DMS53 treated with DMSO at 0.1 percent for 48 hours (cell line): Measurements from ENCODE around the gene ACSF3.

Experiments
- DNase-seq: peaks from one replicate; lab custom pipeline; 2025; ENCODE audit not compliant: unreplicated experiment; lab: John Stamatoyannopoulos, UW

Gene ACSF3

DNA sequence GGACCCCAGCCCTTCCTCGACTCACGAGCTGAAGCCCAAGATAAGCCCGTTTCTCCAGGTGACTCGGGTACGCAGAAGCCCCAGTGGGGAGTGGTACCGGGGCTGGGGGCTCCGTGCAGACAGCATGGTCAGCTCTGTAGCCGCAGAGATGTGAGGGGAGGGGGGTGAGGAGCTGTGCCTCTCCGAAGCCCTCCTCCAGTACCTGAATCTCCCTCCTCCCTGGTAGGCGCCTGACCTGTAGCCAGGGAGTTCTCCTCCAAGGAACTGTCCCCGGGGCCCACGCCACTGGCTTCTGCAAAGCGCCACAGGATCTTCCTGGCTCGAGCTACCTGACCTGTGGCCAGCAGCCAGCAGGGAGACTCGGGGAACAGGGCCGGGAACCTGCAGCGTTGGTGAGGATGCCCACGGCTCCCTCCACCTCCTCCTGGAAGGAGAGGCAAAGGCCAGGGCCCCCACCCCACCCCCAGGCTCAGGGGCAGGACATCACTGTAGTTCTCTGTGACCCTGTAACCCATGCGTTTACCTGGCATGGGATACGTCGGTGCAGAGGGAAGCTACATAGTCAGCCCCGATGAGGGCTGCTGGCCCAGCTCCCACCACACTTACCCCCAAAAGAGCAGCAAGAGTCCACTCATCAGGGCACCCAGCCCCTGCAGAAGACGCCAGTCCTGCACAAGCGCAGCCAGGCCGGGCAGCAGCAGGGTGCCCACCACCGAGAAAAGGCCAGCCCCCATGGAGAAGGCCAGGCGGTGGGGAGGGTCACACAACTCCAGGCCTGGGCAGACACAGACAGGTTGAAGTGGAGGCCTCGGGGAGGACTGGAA, 105.0 kb downstream of the ACSF3 start:
- no peak for DNase-seq

DNA sequence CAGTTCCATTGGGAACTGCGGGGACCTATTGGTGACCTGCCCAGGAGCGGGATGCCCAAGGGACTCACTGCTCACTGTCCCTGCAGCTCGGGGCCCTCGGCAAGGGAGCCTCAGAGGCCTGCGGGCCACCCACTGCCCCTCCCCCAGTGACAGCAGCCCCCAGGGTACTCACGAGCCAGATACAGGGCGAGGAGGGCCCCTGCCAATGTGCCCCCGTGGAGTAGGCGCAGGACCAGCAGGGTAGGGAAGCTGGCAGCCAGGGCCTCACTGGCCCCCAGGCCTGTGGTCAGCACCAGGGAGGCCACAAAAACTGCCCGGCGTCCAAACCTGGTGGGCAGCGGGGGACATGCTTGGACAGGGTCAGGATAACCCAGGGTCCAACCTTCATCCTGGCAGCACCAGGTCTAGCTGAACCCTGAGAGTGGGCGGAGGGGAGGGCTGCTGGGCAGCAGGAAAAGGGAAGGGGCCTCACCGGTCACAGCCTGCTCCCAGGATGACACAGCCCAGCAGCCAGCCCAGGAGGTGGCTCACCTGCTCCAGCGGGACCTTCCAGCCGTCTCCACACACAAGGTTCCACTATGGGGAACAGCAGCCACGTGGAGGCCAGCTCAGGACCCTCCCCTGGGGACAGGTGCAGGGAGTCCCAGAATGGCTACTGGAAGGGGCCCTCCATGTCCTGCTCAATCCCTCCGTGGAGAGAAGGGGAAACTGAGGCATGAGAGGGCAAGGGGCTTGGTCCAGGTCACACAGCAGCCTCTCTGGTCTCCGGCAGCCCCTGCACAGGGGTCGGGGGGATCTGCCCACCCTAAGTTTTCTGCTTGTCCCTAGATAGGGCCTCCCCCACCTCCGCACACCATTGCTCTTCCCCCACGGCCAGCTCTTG, 105.8 kb downstream of the ACSF3 start:
- DNase-seq: no peak

DNA sequence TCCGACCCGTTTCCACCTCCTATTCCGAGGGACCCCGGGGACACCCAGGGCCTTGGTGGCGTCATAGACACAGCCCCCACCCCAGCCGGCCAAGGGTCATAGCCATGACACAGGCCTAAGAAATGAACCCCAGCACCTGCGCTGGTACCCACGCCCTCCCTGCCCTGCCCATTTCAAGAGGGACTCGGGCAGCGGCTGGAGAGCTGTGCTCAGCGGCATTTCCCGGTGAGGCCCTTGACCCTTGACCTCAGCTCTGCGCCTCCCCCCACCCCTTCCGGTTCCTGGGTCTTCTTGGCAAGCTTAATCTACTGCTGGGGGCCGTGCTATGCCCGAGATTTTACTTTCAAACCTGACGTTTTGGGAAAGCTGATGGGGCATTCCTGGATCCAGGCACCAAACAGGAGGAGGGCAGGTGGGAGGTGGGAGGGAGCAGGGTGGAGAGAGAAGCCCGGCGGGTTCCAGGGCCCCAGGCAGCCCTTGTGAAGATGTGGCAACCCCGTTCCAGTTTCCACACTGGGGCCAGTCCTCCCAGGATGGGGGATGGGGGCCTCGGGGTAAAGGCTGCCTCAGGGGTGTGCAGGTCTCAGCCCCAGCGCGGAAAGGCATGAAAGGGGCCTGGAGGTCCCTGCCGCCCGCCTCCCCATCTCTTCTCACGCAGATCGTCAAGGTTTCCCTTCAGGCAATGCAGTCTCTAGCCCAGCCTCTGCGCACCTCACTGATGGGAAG, 106.6 kb downstream of the ACSF3 start, which contains the start of gene SLC22A31:
Gene SLC22A31 (minus strand): TSS at position 414 of the 726 bp plus-strand sequence. CDS start 36 bp downstream, at position 378.
- no peak for DNase-seq

DNA sequence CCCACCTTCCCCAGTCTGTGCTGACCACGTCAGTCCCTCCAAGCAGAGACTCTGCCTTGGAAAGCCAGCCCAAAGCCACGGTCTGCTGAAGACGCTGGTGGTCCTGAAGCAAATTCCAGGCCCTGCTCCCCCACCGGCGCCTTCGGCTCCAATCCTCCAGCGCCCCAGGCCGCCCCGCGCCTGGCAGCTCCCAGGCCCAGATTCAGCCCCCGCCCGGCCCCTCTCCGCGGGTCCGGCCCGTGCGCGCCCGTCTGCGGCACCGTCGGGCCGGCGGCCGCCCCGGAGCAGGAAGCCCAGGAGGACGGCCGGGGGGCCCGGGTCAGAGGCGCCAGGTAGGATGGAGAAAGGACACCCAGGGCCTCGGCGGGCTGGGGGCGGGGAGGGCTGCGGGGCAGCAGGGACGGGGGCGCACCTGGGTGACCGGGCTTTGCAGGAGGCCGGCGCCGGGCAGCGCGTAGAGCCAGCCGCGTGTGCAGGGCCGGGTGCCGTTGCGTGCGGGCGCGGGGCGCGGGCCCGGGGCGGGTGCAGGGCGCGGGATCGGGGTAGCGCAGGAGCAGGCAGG, 107.3 kb downstream of the ACSF3 start:
- no peak for DNase-seq

DNA sequence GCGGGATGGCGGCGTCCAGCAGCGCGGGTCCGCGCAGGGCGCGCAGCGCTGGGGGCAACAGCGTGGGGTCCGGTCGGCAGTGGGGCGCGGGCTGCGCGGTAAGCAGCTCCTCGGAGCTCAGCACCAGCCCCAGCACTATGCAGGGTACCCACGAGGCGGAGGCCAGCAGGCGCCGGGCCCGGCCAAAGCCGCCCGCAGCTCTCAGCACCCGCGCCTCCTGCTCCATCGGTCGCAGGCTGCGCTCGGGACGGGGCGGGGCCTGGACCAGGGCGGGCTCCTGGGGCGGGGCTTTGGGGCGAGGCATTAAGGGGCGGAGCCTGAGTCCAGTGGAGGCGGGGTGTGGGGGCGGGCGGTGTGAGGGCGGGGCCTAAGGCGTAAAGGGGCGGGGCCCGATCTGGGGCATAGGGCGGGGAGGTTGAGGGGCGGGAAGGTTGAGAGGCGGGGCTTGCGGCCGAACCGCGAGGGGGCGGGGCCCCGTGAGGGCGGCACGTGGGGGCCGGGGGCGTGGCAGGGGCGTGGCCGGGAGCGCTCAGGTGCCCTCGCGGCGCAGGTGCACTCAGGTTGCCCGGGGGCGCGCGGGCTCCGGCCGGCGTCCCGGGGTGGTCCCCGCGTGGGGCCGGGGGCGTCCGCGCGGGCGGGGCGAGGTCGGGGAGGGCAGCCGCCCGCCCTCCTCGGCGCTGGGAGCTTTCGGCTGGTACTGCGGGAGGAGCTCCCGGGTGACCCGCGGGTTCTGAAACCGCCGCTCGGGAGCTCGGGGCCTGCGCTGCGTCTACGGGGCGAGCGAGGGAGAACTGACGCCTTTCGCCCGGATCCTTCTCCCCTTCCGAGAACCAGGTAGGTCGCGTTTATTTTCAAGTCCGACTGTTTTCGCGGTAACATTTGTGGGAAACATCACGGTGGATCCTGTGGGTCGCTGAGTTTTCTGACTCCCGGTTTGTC, 108.1 kb downstream of the ACSF3 start:
- DNase-seq: peak; percentile 62

DNA sequence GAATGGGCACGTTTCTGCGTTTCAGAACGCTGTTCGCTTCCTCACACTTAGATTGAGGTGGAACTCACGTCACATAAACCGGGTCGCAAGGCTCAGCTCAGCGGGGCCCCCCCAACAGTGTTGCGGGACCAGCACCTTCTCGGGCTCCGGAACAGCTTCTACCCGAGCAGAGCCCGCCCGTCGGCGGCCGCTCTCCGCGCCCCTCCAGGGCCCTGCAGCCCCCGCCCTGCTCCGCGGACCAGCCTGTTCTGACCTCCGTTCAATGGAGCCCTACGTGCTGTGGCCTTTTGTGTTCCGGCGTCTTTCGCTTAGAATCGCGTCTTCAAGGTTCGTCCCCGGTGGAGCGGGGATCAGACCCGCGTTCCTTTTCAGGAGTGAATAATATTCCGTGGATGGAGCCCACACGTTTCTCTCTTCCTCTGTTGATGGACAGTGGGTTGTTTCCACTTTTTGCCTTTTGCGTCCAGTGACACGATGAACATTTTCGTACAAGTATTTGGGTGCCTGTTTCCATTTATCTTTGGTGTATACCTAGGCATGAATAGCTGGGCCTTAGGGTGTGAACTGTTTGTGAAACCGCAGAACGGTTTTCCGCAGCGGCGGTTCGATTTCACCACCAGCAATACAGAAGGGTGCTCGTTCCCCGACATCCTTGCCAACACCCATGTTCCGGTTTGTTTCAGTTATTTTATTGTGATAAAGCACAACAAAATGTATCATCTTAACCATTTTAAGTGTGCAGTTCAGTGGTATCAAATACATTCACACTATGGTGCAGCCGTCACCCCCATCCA, 109.0 kb downstream of the ACSF3 start:
- no peak for DNase-seq
